Islet precursor cell (in vitro differentiated cells): ENCODE measurements around the gene EIF4ENIF1.
"Not testable (repeated sequence)": the region's sequence is repeated elsewhere in the genome, so short reads cannot be mapped to it uniquely, and the experiment has no call there.

Experiments used
- DNase-seq: peaks from one replicate; pipeline ENCODE4 v3.0.0-alpha.2; 2018

Gene EIF4ENIF1, protein sequence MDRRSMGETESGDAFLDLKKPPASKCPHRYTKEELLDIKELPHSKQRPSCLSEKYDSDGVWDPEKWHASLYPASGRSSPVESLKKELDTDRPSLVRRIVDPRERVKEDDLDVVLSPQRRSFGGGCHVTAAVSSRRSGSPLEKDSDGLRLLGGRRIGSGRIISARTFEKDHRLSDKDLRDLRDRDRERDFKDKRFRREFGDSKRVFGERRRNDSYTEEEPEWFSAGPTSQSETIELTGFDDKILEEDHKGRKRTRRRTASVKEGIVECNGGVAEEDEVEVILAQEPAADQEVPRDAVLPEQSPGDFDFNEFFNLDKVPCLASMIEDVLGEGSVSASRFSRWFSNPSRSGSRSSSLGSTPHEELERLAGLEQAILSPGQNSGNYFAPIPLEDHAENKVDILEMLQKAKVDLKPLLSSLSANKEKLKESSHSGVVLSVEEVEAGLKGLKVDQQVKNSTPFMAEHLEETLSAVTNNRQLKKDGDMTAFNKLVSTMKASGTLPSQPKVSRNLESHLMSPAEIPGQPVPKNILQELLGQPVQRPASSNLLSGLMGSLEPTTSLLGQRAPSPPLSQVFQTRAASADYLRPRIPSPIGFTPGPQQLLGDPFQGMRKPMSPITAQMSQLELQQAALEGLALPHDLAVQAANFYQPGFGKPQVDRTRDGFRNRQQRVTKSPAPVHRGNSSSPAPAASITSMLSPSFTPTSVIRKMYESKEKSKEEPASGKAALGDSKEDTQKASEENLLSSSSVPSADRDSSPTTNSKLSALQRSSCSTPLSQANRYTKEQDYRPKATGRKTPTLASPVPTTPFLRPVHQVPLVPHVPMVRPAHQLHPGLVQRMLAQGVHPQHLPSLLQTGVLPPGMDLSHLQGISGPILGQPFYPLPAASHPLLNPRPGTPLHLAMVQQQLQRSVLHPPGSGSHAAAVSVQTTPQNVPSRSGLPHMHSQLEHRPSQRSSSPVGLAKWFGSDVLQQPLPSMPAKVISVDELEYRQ

GRCh38 chr22:31489632-31490495, at the start of gene EIF4ENIF1:
EIF4ENIF1 (minus strand) TSS chr22:31489842; CDS start chr22:31488718, 1,124 bp downstream.
- peak; percentile 89 for DNase-seq

GRCh38 chr22:31538815-31539214, 49.2 kb upstream of the EIF4ENIF1 start:
- no peak for DNase-seq

- no peak for DNase-seq
These were observed 47.4 kb upstream of the EIF4ENIF1 start for GRCh38 chr22:31537019-31537535.

DNA sequence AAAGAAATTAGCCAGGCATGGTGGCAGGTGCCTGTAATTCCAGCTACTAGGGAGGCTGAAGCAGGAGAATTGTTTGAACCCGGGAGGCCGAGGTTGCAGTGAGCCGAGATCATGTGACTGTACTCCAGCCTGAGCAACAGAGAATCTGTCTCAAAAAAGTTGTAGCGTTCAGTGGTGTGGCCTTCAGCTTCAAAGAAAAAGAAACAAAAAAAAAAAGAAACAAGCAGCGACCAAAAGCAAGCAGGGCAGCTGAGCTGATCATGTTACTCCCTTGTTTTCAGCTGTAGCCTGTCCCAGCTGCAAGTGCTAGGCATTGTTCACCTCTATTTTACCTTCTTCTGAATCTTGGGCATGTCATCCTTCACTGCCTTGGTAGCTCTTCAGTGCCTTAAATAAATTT, 43.7 kb upstream of the EIF4ENIF1 start:
- no peak for DNase-seq

DNA sequence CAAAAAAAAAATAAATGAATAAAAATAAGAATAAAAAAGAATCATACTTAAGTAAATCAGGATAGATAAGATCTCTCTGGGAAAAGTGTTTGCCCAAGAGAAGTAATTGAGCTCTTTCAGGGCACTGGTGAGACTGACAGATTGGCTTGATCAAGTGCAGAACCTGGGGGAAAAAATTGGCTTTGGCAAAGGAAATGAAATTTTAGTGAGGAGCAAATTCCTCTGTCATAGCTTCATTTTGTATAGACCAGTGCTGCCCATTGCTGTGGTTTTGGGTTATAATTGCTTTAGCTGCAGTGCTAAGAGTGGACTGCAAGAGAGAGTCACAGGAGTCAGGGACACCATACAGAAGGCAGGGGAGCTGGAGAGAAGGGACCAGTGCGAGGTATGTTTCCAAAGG, 42.4 kb upstream of the EIF4ENIF1 start:
- no peak for DNase-seq

DNA sequence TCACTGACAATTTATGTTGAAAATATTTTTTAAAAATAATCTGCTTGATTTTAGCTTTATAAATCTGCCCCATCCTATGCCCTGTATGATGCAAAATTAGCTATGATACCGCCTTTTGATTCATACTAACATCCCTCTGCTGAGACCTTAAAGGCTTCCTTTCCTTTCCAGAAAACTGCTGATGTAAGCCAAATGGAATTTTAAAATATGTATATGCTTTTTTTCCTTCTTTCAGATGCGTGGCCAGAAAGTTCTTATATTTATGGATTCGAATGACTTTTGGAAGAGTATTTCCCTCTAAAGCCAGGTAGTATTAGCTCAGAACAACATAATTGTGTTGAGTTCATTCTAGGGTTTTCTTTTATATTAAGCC, 41.2 kb upstream of the EIF4ENIF1 start:
- no peak for DNase-seq

- DNase-seq: no peak
These were observed 36.6 kb upstream of the EIF4ENIF1 start for GRCh38 chr22:31526270-31526669.

GRCh38 chr22:31524132-31524531, 34.5 kb upstream of the EIF4ENIF1 start:
- DNase-seq: not testable (repeated sequence)

DNA sequence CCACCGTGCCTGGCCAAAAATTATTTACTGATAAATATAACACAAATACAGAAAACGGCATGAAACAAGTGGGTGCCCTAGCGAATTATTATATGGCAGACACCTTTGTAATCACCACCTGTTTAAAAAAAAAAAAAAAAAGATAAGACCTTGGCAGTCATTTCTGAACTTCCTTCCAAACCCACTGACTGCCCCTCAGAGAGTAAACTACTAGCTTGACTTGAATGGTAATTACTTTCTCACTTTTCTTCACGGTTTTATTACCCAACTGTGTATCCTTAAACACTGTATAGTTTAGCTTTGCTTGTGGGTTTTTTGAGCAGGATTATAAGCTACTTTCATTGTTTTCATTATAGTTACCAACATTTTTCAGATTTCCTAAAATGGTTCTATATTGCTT, 30.4 kb upstream of the EIF4ENIF1 start:
- DNase-seq: no peak

- DNase-seq: no peak
These were observed 19.6 kb upstream of the EIF4ENIF1 start for GRCh38 chr22:31509061-31509762.

DNA sequence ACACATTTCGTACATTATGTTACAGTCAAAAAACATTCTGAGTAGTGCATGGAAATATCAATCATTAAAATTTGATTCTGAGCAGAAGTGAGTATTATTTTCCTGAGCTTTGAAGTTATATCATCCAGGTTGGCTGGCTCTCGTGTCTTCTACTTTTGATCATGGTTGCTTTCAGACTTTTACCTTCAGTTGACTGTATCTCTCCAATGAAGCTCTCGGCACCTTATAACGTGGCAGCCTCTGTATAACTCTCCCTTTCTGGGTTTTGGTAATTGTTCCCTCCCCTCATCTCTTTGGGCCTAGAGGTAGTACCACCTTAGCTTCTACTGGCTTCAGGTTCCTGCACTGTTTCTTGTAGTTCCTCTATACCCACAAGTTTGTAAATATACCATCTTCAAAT, 18.9 kb upstream of the EIF4ENIF1 start:
- DNase-seq: no peak

- not testable (repeated sequence) for DNase-seq
These were observed 17.9 kb upstream of the EIF4ENIF1 start for GRCh38 chr22:31507517-31507916.

DNA sequence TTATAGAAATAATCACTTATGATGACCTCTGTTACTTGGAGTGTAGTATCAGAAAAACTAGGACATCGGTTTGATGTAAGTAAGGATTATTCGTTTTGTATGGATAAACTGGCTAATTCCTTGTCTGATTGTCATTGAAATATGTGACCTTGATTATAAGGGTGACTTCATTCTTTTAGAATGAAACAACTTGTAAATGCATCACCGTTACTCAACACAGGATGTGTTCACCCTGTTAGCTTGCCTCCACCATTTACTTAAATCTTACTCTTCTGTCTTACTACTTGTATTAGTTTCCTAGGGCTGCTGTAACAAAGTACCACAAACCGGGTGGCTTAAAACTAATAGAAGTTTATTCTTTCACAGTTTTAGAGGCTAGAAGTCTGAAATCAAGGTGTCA, 14.6 kb upstream of the EIF4ENIF1 start:
- DNase-seq: no peak

DNA sequence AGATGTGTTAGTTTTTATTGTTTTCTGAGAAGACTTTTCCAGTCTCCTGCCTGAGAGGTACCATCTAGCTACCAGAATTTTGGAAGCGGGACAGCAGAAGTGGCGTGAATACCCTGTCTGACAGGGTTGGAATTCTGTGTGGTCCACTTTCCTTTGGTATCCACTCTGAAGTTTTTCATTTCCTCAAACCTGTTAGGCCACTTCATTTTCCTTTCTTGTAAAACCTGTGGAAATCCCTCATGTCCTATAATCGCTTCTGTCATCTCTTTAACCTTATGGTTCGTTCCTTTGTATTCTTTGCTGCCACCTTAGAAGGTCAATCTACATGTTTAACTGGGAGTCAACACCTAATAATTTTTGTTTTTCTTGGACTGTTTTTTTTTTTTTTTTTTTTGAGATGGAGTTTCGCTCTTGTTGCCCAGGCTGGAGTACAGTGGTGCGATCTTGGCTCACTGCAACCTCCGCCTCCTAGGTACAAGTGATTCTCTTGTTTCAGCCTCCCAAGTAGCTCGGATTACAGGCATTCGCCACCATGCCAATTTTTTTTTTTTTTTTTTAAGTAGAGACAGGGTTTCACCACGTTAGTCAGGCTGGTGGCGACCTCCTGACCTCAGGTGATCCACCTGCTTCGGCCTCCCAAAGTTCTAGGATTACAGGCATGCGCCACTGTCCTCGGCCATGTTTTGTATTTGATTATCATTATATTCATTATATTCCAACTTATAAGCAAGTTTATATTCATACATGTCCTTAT, 13.7 kb upstream of the EIF4ENIF1 start:
- DNase-seq: no peak

- no peak for DNase-seq
These were observed 12.1 kb upstream of the EIF4ENIF1 start for GRCh38 chr22:31501738-31502137.

GRCh38 chr22:31497148-31497938, 7.7 kb upstream of the EIF4ENIF1 start:
- no peak for DNase-seq

GRCh38 chr22:31496735-31497146, 7.1 kb upstream of the EIF4ENIF1 start:
- no peak for DNase-seq

DNA sequence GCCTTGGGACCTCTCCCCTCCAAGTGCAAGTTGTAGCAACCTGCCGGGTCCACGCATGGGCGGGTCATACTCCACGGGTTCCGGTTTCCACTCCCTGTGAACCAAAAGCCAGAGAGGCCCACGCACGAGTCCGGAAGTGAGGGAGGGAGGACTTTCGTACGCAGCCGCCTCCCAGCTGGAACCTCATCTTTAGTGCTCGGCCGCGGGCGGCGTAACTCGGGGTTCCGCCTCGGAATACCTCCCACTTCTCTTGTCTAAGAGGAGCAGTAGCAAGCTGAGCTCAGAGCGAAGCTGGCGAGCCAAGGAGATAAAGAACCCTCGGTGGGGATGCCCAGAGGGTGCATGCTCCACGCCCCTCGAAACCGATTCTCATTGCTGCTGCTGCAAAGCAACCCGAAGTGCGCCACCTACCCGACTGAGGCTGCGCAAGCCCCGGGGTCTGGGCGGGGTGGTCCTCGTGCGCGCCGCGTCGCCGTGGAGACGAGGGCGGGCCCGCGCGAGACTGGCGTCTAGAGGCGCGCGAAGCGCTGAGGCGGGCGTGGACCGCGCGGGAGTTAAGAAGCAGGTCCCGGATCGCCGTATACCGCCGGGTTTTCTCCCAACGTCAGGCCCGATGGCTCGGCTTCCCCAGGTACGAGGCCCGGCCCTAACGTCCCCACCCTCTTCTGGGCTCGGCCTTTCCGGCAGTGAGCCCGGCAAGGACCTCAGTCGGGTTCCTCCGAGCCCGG, 6.5 kb upstream of the EIF4ENIF1 start, which contains the start of gene SFI1:
Gene SFI1 (plus strand): TSS at position 530 of the 728 bp plus-strand sequence. CDS start 11,749 bp downstream, outside the sequence.
- peak; percentile 94 for DNase-seq

GRCh38 chr22:31495343-31495742, 5.7 kb upstream of the EIF4ENIF1 start:
- DNase-seq: no peak
